Measurements from ENCODE around the gene ZDHHC24.
"Not testable (repeated sequence)": the region's sequence is repeated elsewhere in the genome, so short reads cannot be mapped to it uniquely, and the experiment has no call there.

Gene ZDHHC24

GRCh38 chr11:66542362-66542761 lies 3.5 kb downstream of the ZDHHC24 start:
- TF ChIP-seq CTCF (IDR thresholded peaks at IDR 0.05; ENCODE audit: low read depth, low read length) = no peak
- no peak for DNase-seq (ENCODE audit: extremely low read depth, low read depth)

- TF ChIP-seq CTCF (IDR thresholded peaks at IDR 0.05; ENCODE audit: low read depth, low read length) = no peak
- DNase-seq (ENCODE audit: extremely low read depth, low read depth) = no peak
Observed at GRCh38 chr11:66541892-66542291, 4.0 kb downstream of the ZDHHC24 start.

GRCh38 chr11:66540598-66540997 lies 5.2 kb downstream of the ZDHHC24 start:
- DNase-seq (ENCODE audit: extremely low read depth, low read depth) = not testable (repeated sequence)

- no peak for DNase-seq (ENCODE audit: extremely low read depth, low read depth)
- TF ChIP-seq CTCF (IDR thresholded peaks at IDR 0.05; ENCODE audit: low read depth, low read length) = no peak
Observed at GRCh38 chr11:66539870-66540213, 6.0 kb downstream of the ZDHHC24 start.

GRCh38 chr11:66539170-66539869 lies 6.5 kb downstream of the ZDHHC24 start:
- no peak for DNase-seq (ENCODE audit: extremely low read depth, low read depth)
- no peak for TF ChIP-seq CTCF (IDR thresholded peaks at IDR 0.05; ENCODE audit: low read depth, low read length)

GRCh38 chr11:66532784-66533183 lies 13.1 kb downstream of the ZDHHC24 start:
- TF ChIP-seq CTCF (IDR thresholded peaks at IDR 0.05; ENCODE audit: low read depth, low read length) = no peak
- no peak for DNase-seq (ENCODE audit: extremely low read depth, low read depth)

- TF ChIP-seq CTCF (IDR thresholded peaks at IDR 0.05; ENCODE audit: low read depth, low read length) = no peak
- DNase-seq (ENCODE audit: extremely low read depth, low read depth) = no peak
Observed at GRCh38 chr11:66531841-66532240, 14.0 kb downstream of the ZDHHC24 start.
